ENCODE data around the gene IFNA14. TPM values are rescaled to one million over a fixed set of nuclear protein-coding genes. Genes with fewer than 3 reads are reported as not detected.
"Not testable (repeated sequence)": the region's sequence is repeated elsewhere in the genome, so short reads cannot be mapped to it uniquely, and the experiment has no call there.

IFNA14 gene
- total and polyA plus RNA-seq, 2 experiments from 2014 or later = not detected

DNA sequence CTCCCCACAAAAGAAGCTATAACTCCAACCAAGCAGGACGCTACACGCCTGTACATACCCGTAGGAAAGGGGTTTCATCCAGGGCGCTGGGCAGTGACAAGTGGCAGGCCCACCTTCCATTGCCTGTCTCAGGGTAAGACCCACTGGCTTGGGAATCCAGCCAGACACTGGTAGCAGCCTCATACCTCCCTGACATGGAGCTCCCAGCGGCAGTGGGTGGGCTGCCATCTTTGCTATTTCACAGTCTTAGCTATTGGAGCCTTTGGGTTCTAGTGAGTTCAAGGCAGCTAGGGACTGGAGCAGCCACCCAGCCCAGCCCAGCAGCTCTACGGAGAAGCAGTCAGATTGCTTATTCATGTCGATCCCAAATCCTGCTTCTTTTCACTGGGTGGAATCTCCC, 29.5 kb downstream of the IFNA14 start (continued):
- TF ChIP-seq, protein P1, sequence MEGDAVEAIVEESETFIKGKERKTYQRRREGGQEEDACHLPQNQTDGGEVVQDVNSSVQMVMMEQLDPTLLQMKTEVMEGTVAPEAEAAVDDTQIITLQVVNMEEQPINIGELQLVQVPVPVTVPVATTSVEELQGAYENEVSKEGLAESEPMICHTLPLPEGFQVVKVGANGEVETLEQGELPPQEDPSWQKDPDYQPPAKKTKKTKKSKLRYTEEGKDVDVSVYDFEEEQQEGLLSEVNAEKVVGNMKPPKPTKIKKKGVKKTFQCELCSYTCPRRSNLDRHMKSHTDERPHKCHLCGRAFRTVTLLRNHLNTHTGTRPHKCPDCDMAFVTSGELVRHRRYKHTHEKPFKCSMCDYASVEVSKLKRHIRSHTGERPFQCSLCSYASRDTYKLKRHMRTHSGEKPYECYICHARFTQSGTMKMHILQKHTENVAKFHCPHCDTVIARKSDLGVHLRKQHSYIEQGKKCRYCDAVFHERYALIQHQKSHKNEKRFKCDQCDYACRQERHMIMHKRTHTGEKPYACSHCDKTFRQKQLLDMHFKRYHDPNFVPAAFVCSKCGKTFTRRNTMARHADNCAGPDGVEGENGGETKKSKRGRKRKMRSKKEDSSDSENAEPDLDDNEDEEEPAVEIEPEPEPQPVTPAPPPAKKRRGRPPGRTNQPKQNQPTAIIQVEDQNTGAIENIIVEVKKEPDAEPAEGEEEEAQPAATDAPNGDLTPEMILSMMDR (conservative IDR thresholded peaks at IDR 0.05; ENCODE audit: low read depth in 2 of 2) = no peak
- TF ChIP-seq ZNF114 (CRISPR knock-in tag; IDR thresholded peaks at IDR 0.05) = no peak
- TF ChIP-seq EZH2phosphoT487 (IDR thresholded peaks at IDR 0.05; ENCODE audit: unreplicated experiment) = no peak
- TF ChIP-seq POLR2AphosphoS5 (IDR thresholded peaks at IDR 0.05; ENCODE audit: low read depth) = no peak
- TF ChIP-seq, protein P2, sequence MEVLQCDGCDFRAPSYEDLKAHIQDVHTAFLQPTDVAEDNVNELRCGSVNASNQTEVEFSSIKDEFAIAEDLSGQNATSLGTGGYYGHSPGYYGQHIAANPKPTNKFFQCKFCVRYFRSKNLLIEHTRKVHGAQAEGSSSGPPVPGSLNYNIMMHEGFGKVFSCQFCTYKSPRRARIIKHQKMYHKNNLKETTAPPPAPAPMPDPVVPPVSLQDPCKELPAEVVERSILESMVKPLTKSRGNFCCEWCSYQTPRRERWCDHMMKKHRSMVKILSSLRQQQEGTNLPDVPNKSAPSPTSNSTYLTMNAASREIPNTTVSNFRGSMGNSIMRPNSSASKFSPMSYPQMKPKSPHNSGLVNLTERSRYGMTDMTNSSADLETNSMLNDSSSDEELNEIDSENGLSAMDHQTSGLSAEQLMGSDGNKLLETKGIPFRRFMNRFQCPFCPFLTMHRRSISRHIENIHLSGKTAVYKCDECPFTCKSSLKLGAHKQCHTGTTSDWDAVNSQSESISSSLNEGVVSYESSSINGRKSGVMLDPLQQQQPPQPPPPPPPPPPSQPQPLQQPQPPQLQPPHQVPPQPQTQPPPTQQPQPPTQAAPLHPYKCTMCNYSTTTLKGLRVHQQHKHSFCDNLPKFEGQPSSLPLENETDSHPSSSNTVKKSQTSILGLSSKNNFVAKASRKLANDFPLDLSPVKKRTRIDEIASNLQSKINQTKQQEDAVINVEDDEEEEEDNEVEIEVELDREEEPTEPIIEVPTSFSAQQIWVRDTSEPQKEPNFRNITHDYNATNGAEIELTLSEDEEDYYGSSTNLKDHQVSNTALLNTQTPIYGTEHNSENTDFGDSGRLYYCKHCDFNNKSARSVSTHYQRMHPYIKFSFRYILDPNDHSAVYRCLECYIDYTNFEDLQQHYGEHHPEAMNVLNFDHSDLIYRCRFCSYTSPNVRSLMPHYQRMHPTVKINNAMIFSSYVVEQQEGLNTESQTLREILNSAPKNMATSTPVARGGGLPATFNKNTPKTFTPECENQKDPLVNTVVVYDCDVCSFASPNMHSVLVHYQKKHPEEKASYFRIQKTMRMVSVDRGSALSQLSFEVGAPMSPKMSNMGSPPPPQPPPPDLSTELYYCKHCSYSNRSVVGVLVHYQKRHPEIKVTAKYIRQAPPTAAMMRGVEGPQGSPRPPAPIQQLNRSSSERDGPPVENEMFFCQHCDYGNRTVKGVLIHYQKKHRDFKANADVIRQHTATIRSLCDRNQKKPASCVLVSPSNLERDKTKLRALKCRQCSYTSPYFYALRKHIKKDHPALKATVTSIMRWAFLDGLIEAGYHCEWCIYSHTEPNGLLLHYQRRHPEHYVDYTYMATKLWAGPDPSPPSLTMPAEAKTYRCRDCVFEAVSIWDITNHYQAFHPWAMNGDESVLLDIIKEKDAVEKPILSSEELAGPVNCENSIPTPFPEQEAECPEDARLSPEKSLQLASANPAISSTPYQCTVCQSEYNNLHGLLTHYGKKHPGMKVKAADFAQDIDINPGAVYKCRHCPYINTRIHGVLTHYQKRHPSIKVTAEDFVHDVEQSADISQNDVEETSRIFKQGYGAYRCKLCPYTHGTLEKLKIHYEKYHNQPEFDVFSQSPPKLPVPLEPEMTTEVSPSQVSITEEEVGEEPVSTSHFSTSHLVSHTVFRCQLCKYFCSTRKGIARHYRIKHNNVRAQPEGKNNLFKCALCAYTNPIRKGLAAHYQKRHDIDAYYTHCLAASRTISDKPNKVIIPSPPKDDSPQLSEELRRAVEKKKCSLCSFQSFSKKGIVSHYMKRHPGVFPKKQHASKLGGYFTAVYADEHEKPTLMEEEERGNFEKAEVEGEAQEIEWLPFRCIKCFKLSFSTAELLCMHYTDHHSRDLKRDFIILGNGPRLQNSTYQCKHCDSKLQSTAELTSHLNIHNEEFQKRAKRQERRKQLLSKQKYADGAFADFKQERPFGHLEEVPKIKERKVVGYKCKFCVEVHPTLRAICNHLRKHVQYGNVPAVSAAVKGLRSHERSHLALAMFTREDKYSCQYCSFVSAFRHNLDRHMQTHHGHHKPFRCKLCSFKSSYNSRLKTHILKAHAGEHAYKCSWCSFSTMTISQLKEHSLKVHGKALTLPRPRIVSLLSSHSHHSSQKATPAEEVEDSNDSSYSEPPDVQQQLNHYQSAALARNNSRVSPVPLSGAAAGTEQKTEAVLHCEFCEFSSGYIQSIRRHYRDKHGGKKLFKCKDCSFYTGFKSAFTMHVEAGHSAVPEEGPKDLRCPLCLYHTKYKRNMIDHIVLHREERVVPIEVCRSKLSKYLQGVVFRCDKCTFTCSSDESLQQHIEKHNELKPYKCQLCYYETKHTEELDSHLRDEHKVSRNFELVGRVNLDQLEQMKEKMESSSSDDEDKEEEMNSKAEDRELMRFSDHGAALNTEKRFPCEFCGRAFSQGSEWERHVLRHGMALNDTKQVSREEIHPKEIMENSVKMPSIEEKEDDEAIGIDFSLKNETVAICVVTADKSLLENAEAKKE (CRISPR knock-in tag; IDR thresholded peaks at IDR 0.05) = no peak
- TF ChIP-seq, protein P3, sequence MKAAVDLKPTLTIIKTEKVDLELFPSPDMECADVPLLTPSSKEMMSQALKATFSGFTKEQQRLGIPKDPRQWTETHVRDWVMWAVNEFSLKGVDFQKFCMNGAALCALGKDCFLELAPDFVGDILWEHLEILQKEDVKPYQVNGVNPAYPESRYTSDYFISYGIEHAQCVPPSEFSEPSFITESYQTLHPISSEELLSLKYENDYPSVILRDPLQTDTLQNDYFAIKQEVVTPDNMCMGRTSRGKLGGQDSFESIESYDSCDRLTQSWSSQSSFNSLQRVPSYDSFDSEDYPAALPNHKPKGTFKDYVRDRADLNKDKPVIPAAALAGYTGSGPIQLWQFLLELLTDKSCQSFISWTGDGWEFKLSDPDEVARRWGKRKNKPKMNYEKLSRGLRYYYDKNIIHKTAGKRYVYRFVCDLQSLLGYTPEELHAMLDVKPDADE (IDR thresholded peaks at IDR 0.05) = no peak
- TF ChIP-seq STAT1 (IDR thresholded peaks at IDR 0.05; ENCODE audit: unreplicated experiment) = no peak
- TF ChIP-seq ZNF331 (CRISPR knock-in tag; IDR thresholded peaks at IDR 0.05; ENCODE audit: low read depth) = no peak

GRCh38 chr9:21207043-21207442, 32.8 kb downstream of the IFNA14 start, which contains the start of gene IFNA10:
IFNA10 (minus strand) TSS chr9:21207143; CDS start chr9:21207097, 46 bp downstream.
- H3K27ac ChIP-seq (ENCODE audit: low read depth); H3K4me2 ChIP-seq; H3K4me3 Mint-ChIP-seq; H3K4me3 ChIP-seq; ATAC-seq; H3K36me3 Mint-ChIP-seq (ENCODE audit: low read depth); H3F3A ChIP-seq (replicated peaks; ENCODE audit: low read depth); H2AFZ ChIP-seq; H3K9me3 Mint-ChIP-seq; H3K27ac Mint-ChIP-seq; H3K27me3 Mint-ChIP-seq (ENCODE audit: insufficient read depth, low read depth, poor library complexity); H3K79me2 ChIP-seq (replicated peaks; ENCODE audit: insufficient read depth); H4K20me1 ChIP-seq (replicated peaks; ENCODE audit: insufficient read depth); H3K4me1 ChIP-seq (ENCODE audit: insufficient read depth); H3K4me1 Mint-ChIP-seq; H3K27me3 ChIP-seq (ENCODE audit: insufficient read depth); H3K9me2 ChIP-seq (ENCODE audit: insufficient read depth); H3K36me3 ChIP-seq (ENCODE audit: insufficient read depth); DNase-seq (ENCODE audit: low spot score): not testable (repeated sequence)
